Breast epithelium (tissue), 3 donors: ENCODE data around the gene BMPER.

Source experiments
- CTCF ChIP-seq, 3 donors: fragments of 450-650 bp; IDR thresholded peaks; one replicate each; pipeline ENCODE4 v1.5.1; 2016 to 2017; ENCODE audit warnings: antibody characterized with exemption in 3 of 3, mild to moderate bottlenecking in 3 of 3, moderate library complexity in 3 of 3
- POLR2A ChIP-seq: fragments of 450-650 bp; IDR thresholded peaks from one replicate; pipeline ENCODE4 v1.6.1; 2016; ENCODE audit warnings: antibody characterized with exemption, mild to moderate bottlenecking, moderate library complexity
- POLR2AphosphoS5 ChIP-seq, 3 donors: sonication (generic); formaldehyde crosslinking; IDR thresholded peaks; one replicate each; pipeline ENCODE4 v1.6.1; 2017; ENCODE audit warnings: antibody characterized with exemption in 3 of 3

DNA sequence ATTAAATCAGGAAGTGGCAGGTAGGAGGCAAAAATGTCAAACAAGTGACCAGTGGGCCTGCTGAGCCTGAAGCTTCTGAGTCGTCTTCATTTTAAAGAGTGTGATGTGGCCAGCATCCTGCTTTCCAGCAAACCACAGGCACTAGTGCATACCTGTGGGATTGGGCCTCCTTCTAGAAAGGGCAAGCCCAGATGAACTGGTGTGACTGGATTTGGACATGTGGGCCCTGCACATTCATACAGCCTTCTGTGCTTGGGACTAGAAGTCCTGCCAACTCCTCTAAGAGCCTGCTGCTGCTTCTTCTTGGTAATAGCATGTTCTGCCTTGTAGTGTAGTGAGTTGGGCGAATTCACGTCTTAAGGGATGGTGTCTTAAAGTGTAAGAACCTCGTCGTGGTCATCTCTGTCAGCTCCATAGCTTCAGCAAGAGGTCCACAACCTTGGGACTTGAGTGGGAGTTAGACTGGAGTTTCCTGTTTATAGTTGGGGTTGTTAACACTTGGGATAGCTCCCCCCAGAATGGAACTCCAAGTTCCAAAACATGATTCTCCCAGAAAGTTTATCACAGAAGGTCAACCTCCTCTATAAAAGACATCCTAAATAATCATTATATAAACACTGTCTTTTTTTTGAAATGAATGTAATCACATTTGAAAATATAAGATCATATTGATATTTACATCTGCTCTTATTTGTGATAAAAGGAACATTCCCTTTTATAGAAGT, 11.2 kb downstream of the BMPER start:
- TF ChIP-seq POLR2A (no peak), CTCF (IDR thresholded peaks at IDR 0.05) (no peak), POLR2AphosphoS5 (IDR thresholded peaks at IDR 0.05) (no peak)
